Measurements from ENCODE around the gene NUP54.

The NUP54 gene

GRCh38 chr4:76148142-76148865, at the start of gene NUP54:
NUP54 (minus strand) TSS chr4:76148397; CDS start chr4:76148374, 23 bp downstream.
- Mint-ChIP-seq H3K36me3 (peaks cover 6% of the 10 kb centered on the region), H3K27ac (peak within 1 kb of the TSS; percentile 96), H3K4me1 (peaks cover 37% of the 10 kb centered on the region), H3K4me3 (peak within 1 kb of the TSS; percentile 95), H3K9me3 (no peaks in the 10 kb centered on the region), H3K27me3 (peaks cover 3% of the 10 kb centered on the region)
- peak; percentile 96 for DNase-seq
- CTCF ChIA-PET: interaction anchor here (0.7 to 1.0 kb wide), 2 partner anchors 72 to 229 kb away, joined by 3 read pairs; no protein-coding TSS in a partner anchor

- peaks cover 3% of the 10 kb centered on the region for H3K9me3 Mint-ChIP-seq
- no peak overlapping the region for H3K4me3 Mint-ChIP-seq
- H3K36me3 Mint-ChIP-seq: peaks cover 29% of the 10 kb centered on the region
- CTCF ChIA-PET: interaction anchor here (3.1 kb wide), 1 partner anchor 17 kb away, joined by 11 read pairs; no protein-coding TSS in a partner anchor
- DNase-seq: no peak
- H3K27me3 Mint-ChIP-seq: no peaks in the 10 kb centered on the region
- peaks cover 32% of the 10 kb centered on the region for H3K4me1 Mint-ChIP-seq
- H3K27ac Mint-ChIP-seq: no peak overlapping the region
Observed at GRCh38 chr4:76197031-76197743, 49.0 kb upstream of the NUP54 start.

GRCh38 chr4:76196376-76196775, 48.2 kb upstream of the NUP54 start:
- H3K27ac Mint-ChIP-seq: no peak overlapping the region
- peaks cover 7% of the 10 kb centered on the region for H3K9me3 Mint-ChIP-seq
- no peak overlapping the region for H3K4me3 Mint-ChIP-seq
- H3K4me1 Mint-ChIP-seq: peaks cover 32% of the 10 kb centered on the region
- CTCF ChIA-PET: no interaction called here
- no peak for DNase-seq
- H3K27me3 Mint-ChIP-seq: no peaks in the 10 kb centered on the region
- H3K36me3 Mint-ChIP-seq: peaks cover 34% of the 10 kb centered on the region

GRCh38 chr4:76195326-76195725, 47.1 kb upstream of the NUP54 start:
- H3K36me3 Mint-ChIP-seq: peaks cover 38% of the 10 kb centered on the region
- H3K27ac Mint-ChIP-seq: no peak overlapping the region
- no peak for DNase-seq

GRCh38 chr4:76194325-76194724, 46.1 kb upstream of the NUP54 start:
- no peak for DNase-seq
- H3K4me1 Mint-ChIP-seq: peaks cover 20% of the 10 kb centered on the region
- H3K4me3 Mint-ChIP-seq: no peak overlapping the region
- no peak overlapping the region for H3K27ac Mint-ChIP-seq
- CTCF ChIA-PET: interaction anchor here (1.4 kb wide), 1 partner anchor 15 kb away, joined by 3 read pairs; no protein-coding TSS in a partner anchor
- H3K27me3 Mint-ChIP-seq: no peaks in the 10 kb centered on the region
- H3K9me3 Mint-ChIP-seq: peaks cover 8% of the 10 kb centered on the region
- peaks cover 38% of the 10 kb centered on the region for H3K36me3 Mint-ChIP-seq

More at GRCh38 chr4:76195326-76195725, 47.1 kb upstream of the NUP54 start:
- no peak overlapping the region for H3K4me3 Mint-ChIP-seq
- H3K9me3 Mint-ChIP-seq: peaks cover 8% of the 10 kb centered on the region
- no peaks in the 10 kb centered on the region for H3K27me3 Mint-ChIP-seq
- H3K4me1 Mint-ChIP-seq: peaks cover 28% of the 10 kb centered on the region
- CTCF ChIA-PET: no interaction called here

- no peak for DNase-seq
- Mint-ChIP-seq H3K9me3 (peaks cover 8% of the 10 kb centered on the region), H3K27me3 (no peaks in the 10 kb centered on the region), H3K4me3 (no peak overlapping the region), H3K4me1 (peaks cover 3% of the 10 kb centered on the region), H3K27ac (no peak overlapping the region), H3K36me3 (peaks cover 38% of the 10 kb centered on the region)
- CTCF ChIA-PET: no interaction called here
Observed at GRCh38 chr4:76192236-76192635, 44.0 kb upstream of the NUP54 start.

GRCh38 chr4:76188557-76188956, 40.4 kb upstream of the NUP54 start:
- peaks cover 22% of the 10 kb centered on the region for H3K36me3 Mint-ChIP-seq
- CTCF ChIA-PET: interaction anchor here (0.7 to 1.5 kb wide), 2 partner anchors 9 to 190 kb away, joined by 3 to 7 read pairs; no protein-coding TSS in a partner anchor
- H3K27ac Mint-ChIP-seq: no peak overlapping the region
- no peak for DNase-seq
- H3K4me3 Mint-ChIP-seq: no peak overlapping the region
- H3K27me3 Mint-ChIP-seq: no peaks in the 10 kb centered on the region
- H3K4me1 Mint-ChIP-seq: no peaks in the 10 kb centered on the region
- H3K9me3 Mint-ChIP-seq: peaks cover 8% of the 10 kb centered on the region

- peaks cover 8% of the 10 kb centered on the region for H3K9me3 Mint-ChIP-seq
- no peak for DNase-seq
- H3K4me3 Mint-ChIP-seq: no peak overlapping the region
- H3K4me1 Mint-ChIP-seq: no peaks in the 10 kb centered on the region
- CTCF ChIA-PET: interaction anchor here (0.7 to 1.5 kb wide), 2 partner anchors 8 to 190 kb away, joined by 3 to 7 read pairs; no protein-coding TSS in a partner anchor
- no peaks in the 10 kb centered on the region for H3K27me3 Mint-ChIP-seq
- peaks cover 19% of the 10 kb centered on the region for H3K36me3 Mint-ChIP-seq
- H3K27ac Mint-ChIP-seq: no peak overlapping the region
Observed at GRCh38 chr4:76188149-76188548, 40.0 kb upstream of the NUP54 start.

- no peaks in the 10 kb centered on the region for H3K27me3 Mint-ChIP-seq
- H3K4me1 Mint-ChIP-seq: no peaks in the 10 kb centered on the region
- no peak for DNase-seq
- peaks cover 5% of the 10 kb centered on the region for H3K9me3 Mint-ChIP-seq
- H3K36me3 Mint-ChIP-seq: peaks cover 9% of the 10 kb centered on the region
- CTCF ChIA-PET: interaction anchor here (1.1 kb wide), 1 partner anchor 191 kb away, joined by 3 read pairs; no protein-coding TSS in a partner anchor
- H3K4me3 Mint-ChIP-seq: no peak overlapping the region
- no peak overlapping the region for H3K27ac Mint-ChIP-seq
Observed at GRCh38 chr4:76187152-76187551, 39.0 kb upstream of the NUP54 start.

GRCh38 chr4:76182463-76182862, 34.3 kb upstream of the NUP54 start:
- H3K36me3 Mint-ChIP-seq: no peaks in the 10 kb centered on the region
- no peaks in the 10 kb centered on the region for H3K4me1 Mint-ChIP-seq
- no peaks in the 10 kb centered on the region for H3K27me3 Mint-ChIP-seq
- no peak overlapping the region for H3K4me3 Mint-ChIP-seq
- CTCF ChIA-PET: interaction anchor here (8.7 kb wide), 1 partner anchor 192 kb away, joined by 205 read pairs; no protein-coding TSS in a partner anchor
- no peaks in the 10 kb centered on the region for H3K9me3 Mint-ChIP-seq
- DNase-seq: no peak
- no peak overlapping the region for H3K27ac Mint-ChIP-seq

GRCh38 chr4:76179398-76180318, 31.5 kb upstream of the NUP54 start:
- Mint-ChIP-seq H3K36me3 (no peaks in the 10 kb centered on the region), H3K27me3 (no peaks in the 10 kb centered on the region), H3K4me3 (no peak overlapping the region), H3K9me3 (no peaks in the 10 kb centered on the region), H3K27ac (no peak overlapping the region), H3K4me1 (no peaks in the 10 kb centered on the region)
- peak; percentile 88 for DNase-seq
- CTCF ChIA-PET: interaction anchor here (0.6 to 8.7 kb wide), 36 partner anchors 9 to 325 kb away, joined by 3 to 205 read pairs (median 4); partner anchors contain the start of genes SCARB2 and STBD1

- Mint-ChIP-seq H3K4me3 (no peak overlapping the region), H3K27ac (no peak overlapping the region), H3K4me1 (no peaks in the 10 kb centered on the region), H3K36me3 (no peaks in the 10 kb centered on the region), H3K9me3 (no peaks in the 10 kb centered on the region), H3K27me3 (no peaks in the 10 kb centered on the region)
- CTCF ChIA-PET: interaction anchor here (1.1 to 8.7 kb wide), 5 partner anchors 15 to 326 kb away, joined by 3 to 205 read pairs (median 11); no protein-coding TSS in a partner anchor
- DNase-seq: no peak
Observed at GRCh38 chr4:76178296-76178695, 30.1 kb upstream of the NUP54 start.

- H3K27ac Mint-ChIP-seq: no peak overlapping the region
- CTCF ChIA-PET: interaction anchor here (1.1 to 8.7 kb wide), 3 partner anchors 75 to 327 kb away, joined by 3 to 205 read pairs (median 33); no protein-coding TSS in a partner anchor
- H3K4me1 Mint-ChIP-seq: no peaks in the 10 kb centered on the region
- H3K4me3 Mint-ChIP-seq: no peak overlapping the region
- DNase-seq: no peak
- no peaks in the 10 kb centered on the region for H3K36me3 Mint-ChIP-seq
- no peaks in the 10 kb centered on the region for H3K9me3 Mint-ChIP-seq
- H3K27me3 Mint-ChIP-seq: no peaks in the 10 kb centered on the region
Observed at GRCh38 chr4:76177709-76178108, 29.5 kb upstream of the NUP54 start.
